Measurements from ENCODE around the gene STEAP1. TPM values are rescaled to one million over a fixed set of nuclear protein-coding genes. Genes with fewer than 3 reads are reported as not detected.

STEAP1 gene
- total RNA-seq, 1 donor from 2014 or later: 6.9 TPM

DNA sequence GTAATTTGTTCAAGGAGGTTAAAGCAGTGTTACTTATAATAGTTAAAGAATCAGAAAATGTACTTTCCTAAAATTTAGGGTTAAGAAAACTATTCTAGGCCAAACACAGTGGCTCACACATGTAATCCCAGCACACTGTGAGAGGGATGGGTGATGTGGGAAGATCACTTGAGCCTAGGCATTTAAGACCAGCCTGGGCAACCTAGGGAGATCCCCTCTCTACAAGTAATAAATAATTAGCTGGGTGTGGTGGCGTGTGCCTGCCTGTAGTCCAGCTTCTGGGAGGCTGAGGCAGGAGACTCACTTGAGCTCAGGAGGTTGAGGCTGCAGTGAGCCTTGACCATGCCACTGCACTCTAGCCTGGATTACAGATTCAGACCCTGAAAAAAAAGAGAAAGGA lies 53.7 kb downstream of the STEAP1 start:
- DNase-seq (ENCODE audit: low read depth): no peak
- no peaks in the 10 kb centered on the region for H3K36me3 ChIP-seq (ENCODE audit: control insufficient read depth, insufficient read depth, low read length)
- H3K4me3 ChIP-seq (ENCODE audit: low read depth, low read length): no peak overlapping the region
- no peaks in the 10 kb centered on the region for H3K27me3 ChIP-seq (ENCODE audit: control insufficient read depth, insufficient read depth, low read length)
- TF ChIP-seq, protein P1, sequence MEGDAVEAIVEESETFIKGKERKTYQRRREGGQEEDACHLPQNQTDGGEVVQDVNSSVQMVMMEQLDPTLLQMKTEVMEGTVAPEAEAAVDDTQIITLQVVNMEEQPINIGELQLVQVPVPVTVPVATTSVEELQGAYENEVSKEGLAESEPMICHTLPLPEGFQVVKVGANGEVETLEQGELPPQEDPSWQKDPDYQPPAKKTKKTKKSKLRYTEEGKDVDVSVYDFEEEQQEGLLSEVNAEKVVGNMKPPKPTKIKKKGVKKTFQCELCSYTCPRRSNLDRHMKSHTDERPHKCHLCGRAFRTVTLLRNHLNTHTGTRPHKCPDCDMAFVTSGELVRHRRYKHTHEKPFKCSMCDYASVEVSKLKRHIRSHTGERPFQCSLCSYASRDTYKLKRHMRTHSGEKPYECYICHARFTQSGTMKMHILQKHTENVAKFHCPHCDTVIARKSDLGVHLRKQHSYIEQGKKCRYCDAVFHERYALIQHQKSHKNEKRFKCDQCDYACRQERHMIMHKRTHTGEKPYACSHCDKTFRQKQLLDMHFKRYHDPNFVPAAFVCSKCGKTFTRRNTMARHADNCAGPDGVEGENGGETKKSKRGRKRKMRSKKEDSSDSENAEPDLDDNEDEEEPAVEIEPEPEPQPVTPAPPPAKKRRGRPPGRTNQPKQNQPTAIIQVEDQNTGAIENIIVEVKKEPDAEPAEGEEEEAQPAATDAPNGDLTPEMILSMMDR (IDR thresholded peaks at IDR 0.05; ENCODE audit: insufficient read depth, low read length, poor library complexity, severe bottlenecking): no peak

DNA sequence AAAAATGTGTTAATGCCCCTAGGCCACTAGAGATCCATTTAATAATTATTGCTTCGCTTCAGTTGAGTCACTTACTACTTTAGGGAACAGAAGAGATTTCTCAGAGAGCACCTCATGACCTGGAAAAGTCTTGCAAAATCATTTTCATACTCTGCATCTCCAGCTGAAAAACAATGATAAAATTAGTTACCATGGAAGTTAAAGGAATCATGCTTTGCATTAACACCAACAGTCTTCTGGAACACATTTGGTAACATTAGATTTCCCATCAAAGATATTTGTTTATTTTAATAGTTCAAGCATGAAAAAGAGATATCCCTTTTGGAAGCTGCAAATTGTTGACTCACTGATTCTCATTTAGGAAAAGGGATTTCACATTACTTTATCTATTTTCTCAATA lies 55.5 kb downstream of the STEAP1 start:
- no peak overlapping the region for H3K4me3 ChIP-seq (ENCODE audit: low read depth, low read length)
- H3K27me3 ChIP-seq (ENCODE audit: control insufficient read depth, insufficient read depth, low read length): no peaks in the 10 kb centered on the region
- TF ChIP-seq, protein P1 (IDR thresholded peaks at IDR 0.05; ENCODE audit: insufficient read depth, low read length, poor library complexity, severe bottlenecking): no peak
- no peak for DNase-seq (ENCODE audit: low read depth)
- no peaks in the 10 kb centered on the region for H3K36me3 ChIP-seq (ENCODE audit: control insufficient read depth, insufficient read depth, low read length)

DNA sequence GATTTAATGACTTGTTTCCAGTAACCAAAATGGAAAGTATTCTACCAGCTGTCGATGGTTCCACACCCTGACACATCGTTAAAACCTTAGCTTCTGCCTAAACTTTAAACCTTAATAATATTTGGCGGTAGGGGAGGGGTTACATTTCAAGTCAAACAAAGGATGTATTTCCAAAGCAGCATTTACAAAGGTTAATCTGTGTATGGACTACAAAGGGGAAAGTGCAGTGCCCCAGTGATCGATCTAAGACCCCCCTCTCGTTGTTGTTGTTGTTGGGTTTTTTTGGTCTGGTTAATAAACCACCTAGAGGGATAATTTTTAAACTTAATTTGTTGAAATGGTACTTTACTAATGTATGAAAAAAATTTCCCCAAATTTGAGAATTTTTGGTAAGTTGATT lies 56.2 kb downstream of the STEAP1 start:
- Histone ChIP-seq H3K36me3 (ENCODE audit: control insufficient read depth, insufficient read depth, low read length) (no peaks in the 10 kb centered on the region), H3K27me3 (ENCODE audit: control insufficient read depth, insufficient read depth, low read length) (no peaks in the 10 kb centered on the region), H3K4me3 (ENCODE audit: low read depth, low read length) (no peak overlapping the region)
- TF ChIP-seq, protein P1 (IDR thresholded peaks at IDR 0.05; ENCODE audit: insufficient read depth, low read length, poor library complexity, severe bottlenecking): no peak
- DNase-seq (ENCODE audit: low read depth): no peak

DNA sequence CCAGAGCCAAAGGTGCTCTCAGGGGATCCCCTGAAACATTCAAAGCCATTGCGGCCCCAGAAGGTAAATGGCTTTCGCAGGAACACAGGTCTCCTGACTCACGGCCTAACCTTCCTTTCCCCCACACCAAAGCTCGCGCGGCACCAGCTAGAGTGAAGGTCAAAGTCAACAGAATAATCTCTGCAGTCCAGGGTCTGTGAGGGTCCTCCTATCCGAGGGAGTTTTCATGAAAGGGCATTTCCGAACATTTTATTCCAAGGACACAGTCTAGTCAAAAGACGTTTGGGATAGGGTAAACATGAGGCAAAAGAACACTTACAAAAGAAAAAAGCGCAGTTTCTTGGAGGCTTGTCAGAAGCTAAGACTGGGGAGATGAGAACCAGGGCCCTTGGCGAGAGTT lies 56.7 kb downstream of the STEAP1 start:
- no peaks in the 10 kb centered on the region for H3K27me3 ChIP-seq (ENCODE audit: control insufficient read depth, insufficient read depth, low read length)
- DNase-seq (ENCODE audit: low read depth): no peak
- H3K4me3 ChIP-seq (ENCODE audit: low read depth, low read length): peak overlapping the region; percentile 79
- no peaks in the 10 kb centered on the region for H3K36me3 ChIP-seq (ENCODE audit: control insufficient read depth, insufficient read depth, low read length)
- TF ChIP-seq, protein P1 (IDR thresholded peaks at IDR 0.05; ENCODE audit: insufficient read depth, low read length, poor library complexity, severe bottlenecking): no peak

DNA sequence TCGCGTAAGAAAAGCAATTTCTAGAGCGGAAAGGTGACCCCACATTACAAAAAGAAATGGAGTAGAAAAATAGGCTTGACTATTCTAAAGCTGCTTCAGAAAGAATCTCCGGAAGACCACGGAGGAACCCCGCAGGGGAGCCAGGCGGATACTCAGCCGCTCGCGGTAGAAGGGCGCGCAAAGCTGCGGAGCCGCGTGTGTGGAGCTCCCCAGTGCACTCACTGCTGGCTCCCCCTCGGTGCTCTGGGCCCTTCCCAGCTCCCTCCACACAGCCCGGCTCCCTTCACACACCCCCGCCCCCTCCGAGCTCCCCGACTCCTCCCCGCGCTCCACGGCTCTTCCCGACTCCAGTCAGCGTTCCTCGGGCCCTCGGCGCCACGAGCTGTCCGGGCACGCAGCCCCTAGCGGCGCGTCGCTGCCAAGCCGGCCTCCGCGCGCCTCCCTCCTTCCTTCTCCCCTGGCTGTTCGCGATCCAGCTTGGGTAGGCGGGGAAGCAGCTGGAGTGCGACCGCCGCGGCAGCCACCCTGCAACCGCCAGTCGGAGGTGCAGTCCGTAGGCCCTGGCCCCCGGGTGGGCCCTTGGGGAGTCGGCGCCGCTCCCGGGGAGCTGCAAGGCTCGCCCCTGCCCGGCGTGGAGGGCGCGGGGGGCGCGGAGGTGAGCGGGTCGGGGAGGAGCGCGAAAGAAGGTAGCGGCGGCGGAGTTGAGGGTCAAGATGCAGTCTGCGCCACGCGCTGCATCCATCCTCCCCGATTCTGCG lies 57.3 kb downstream of the STEAP1 start, which contains the start of gene STEAP2:
Gene STEAP2, plus strand, starts transcription at position 350 of the 758 bp plus-strand sequence. CDS start 13,343 bp downstream, outside the sequence.
- Histone ChIP-seq H3K36me3 (ENCODE audit: control insufficient read depth, insufficient read depth, low read length) (no peaks in the 10 kb centered on the region), H3K27me3 (ENCODE audit: control insufficient read depth, insufficient read depth, low read length) (no peaks in the 10 kb centered on the region), H3K4me3 (ENCODE audit: low read depth, low read length) (peak within 1 kb of the TSS; percentile 79)
- TF ChIP-seq, protein P1 (IDR thresholded peaks at IDR 0.05; ENCODE audit: insufficient read depth, low read length, poor library complexity, severe bottlenecking): peak; percentile 58
- DNase-seq (ENCODE audit: low read depth): peak; percentile 52

DNA sequence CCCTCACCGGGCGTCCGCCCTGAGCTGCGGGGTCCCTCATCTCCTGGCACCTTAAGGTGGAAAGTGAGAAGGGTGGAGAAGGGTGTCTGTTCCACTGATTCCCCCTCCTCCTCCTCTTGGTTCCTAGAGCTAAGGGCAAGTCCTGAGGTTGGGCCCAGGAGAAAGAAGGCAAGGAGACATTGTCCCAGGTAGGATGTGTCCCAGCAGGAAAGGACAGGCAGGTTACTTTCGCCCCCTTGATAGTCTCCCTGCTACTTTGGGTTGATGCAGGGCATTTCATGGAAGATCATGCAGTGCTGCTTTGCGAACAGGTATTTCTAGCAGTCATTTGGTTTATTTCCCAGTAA lies 57.9 kb downstream of the STEAP1 start:
- Histone ChIP-seq H3K36me3 (ENCODE audit: control insufficient read depth, insufficient read depth, low read length) (no peaks in the 10 kb centered on the region), H3K27me3 (ENCODE audit: control insufficient read depth, insufficient read depth, low read length) (no peaks in the 10 kb centered on the region), H3K4me3 (ENCODE audit: low read depth, low read length) (peak overlapping the region; percentile 79)
- no peak for DNase-seq (ENCODE audit: low read depth)
- TF ChIP-seq, protein P1 (IDR thresholded peaks at IDR 0.05; ENCODE audit: insufficient read depth, low read length, poor library complexity, severe bottlenecking): no peak
